Stomach (tissue), 4 donors: ENCODE measurements around the gene MLXIP.

Source experiments
- POLR2A ChIP-seq, 4 donors: fragments of 450-650 bp; IDR thresholded peaks; one replicate each; pipeline ENCODE4 v1.6.1; 2016; ENCODE audit warnings: antibody characterized with exemption in 4 of 4, control low read depth in 2 of 4, mild to moderate bottlenecking in 1 of 4, moderate library complexity in 1 of 4
- POLR2AphosphoS5 ChIP-seq, 3 donors: sonication (generic); formaldehyde crosslinking; IDR thresholded peaks; one replicate each; pipeline ENCODE4 v1.6.1; 2016; ENCODE audit warnings: antibody characterized with exemption in 3 of 3
- TF ChIP-seq, protein P1 (sequence below), 7 experiments: fragments of 450-650 bp in 4 of 7; fragments of 200-600 bp in 3 of 7; sonication (generic) in 3 of 7; IDR thresholded peaks; one replicate each; pipeline ENCODE4 v1.5.1; 2016 to 2019; ENCODE audit warnings: antibody characterized with exemption in 7 of 7, control low read depth in 2 of 7, mild to moderate bottlenecking in 1 of 7

GRCh38 chr12:122045262-122045661 is 33.3 kb upstream of the MLXIP start:
- no peak for TF ChIP-seq POLR2A (IDR thresholded peaks at IDR 0.05)
- TF ChIP-seq, protein P1, sequence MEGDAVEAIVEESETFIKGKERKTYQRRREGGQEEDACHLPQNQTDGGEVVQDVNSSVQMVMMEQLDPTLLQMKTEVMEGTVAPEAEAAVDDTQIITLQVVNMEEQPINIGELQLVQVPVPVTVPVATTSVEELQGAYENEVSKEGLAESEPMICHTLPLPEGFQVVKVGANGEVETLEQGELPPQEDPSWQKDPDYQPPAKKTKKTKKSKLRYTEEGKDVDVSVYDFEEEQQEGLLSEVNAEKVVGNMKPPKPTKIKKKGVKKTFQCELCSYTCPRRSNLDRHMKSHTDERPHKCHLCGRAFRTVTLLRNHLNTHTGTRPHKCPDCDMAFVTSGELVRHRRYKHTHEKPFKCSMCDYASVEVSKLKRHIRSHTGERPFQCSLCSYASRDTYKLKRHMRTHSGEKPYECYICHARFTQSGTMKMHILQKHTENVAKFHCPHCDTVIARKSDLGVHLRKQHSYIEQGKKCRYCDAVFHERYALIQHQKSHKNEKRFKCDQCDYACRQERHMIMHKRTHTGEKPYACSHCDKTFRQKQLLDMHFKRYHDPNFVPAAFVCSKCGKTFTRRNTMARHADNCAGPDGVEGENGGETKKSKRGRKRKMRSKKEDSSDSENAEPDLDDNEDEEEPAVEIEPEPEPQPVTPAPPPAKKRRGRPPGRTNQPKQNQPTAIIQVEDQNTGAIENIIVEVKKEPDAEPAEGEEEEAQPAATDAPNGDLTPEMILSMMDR (IDR thresholded peaks at IDR 0.05): no peak
- TF ChIP-seq POLR2AphosphoS5 (IDR thresholded peaks at IDR 0.05): no peak
